Esophagus muscularis mucosa (tissue), 3 donors: ENCODE measurements around the gene KLK11.

Source experiments
- POLR2A ChIP-seq: fragments of 450-650 bp; IDR thresholded peaks from one replicate; pipeline ENCODE4 v1.6.1; 2017; ENCODE audit warnings: antibody characterized with exemption, moderate library complexity, mild to moderate bottlenecking, low read depth
- TF ChIP-seq, protein P1 (sequence below), 3 experiments: fragments of 200-600 bp in 2 of 3; fragments of 450-650 bp in 1 of 3; sonication (generic) in 2 of 3; IDR thresholded peaks; one replicate each; pipeline ENCODE4 v1.5.1; 2017 to 2019; ENCODE audit warnings: antibody characterized with exemption in 3 of 3, mild to moderate bottlenecking in 2 of 3, moderate library complexity in 1 of 3

DNA sequence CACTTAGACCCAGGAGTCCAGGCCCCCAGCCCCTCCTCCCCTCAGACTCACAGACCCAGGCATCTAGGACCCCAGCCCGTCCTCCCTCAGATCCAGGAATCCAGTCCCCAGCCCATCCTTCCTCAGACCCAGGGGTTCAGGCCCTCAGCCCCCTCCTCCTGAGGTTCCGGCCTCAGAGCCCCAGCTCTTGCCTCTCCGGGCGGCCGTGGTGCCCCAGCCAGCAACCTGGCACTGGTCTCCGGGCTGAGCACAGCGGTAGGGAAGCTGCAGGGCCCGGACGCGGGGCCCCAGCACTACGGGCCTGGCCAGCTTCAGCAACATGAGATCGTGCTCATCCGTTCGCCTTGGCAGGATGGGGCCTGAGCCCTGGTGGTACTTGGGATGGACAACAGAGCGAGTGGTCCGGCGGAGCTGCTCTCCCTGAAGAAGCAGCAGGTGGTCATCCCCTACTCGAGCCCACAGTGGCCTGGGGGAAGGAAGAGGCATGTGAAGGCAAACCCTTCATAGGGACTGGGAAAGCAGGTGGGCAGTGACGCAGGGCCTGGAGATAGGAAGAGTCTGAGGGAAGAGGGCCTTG lies 10.6 kb downstream of the KLK11 start:
- TF ChIP-seq, protein P1, sequence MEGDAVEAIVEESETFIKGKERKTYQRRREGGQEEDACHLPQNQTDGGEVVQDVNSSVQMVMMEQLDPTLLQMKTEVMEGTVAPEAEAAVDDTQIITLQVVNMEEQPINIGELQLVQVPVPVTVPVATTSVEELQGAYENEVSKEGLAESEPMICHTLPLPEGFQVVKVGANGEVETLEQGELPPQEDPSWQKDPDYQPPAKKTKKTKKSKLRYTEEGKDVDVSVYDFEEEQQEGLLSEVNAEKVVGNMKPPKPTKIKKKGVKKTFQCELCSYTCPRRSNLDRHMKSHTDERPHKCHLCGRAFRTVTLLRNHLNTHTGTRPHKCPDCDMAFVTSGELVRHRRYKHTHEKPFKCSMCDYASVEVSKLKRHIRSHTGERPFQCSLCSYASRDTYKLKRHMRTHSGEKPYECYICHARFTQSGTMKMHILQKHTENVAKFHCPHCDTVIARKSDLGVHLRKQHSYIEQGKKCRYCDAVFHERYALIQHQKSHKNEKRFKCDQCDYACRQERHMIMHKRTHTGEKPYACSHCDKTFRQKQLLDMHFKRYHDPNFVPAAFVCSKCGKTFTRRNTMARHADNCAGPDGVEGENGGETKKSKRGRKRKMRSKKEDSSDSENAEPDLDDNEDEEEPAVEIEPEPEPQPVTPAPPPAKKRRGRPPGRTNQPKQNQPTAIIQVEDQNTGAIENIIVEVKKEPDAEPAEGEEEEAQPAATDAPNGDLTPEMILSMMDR (IDR thresholded peaks at IDR 0.05) = no peak
- TF ChIP-seq POLR2A = no peak
